Measurements from ENCODE around the gene ITPK1.

The ITPK1 gene

GRCh38 chr14:92985521-92985920, 130.2 kb downstream of the ITPK1 start:
- H3K4me3 ChIP-seq (ENCODE audit: low read depth, low read length), result no peak overlapping the region
- TF ChIP-seq CTCF (IDR thresholded peaks at IDR 0.05; ENCODE audit: insufficient read depth, low read depth, low read length, missing control alignments), result no peak
- no peak for DNase-seq (ENCODE audit: low read depth)

GRCh38 chr14:92984896-92985295, 130.8 kb downstream of the ITPK1 start:
- TF ChIP-seq CTCF (IDR thresholded peaks at IDR 0.05; ENCODE audit: insufficient read depth, low read depth, low read length, missing control alignments), result no peak
- no peak for DNase-seq (ENCODE audit: low read depth)
- no peak overlapping the region for H3K4me3 ChIP-seq (ENCODE audit: low read depth, low read length)

- DNase-seq (ENCODE audit: low read depth), result peak; percentile 31
- H3K4me3 ChIP-seq (ENCODE audit: low read depth, low read length), result no peak overlapping the region
- no peak for TF ChIP-seq CTCF (IDR thresholded peaks at IDR 0.05; ENCODE audit: insufficient read depth, low read depth, low read length, missing control alignments)
Measured at GRCh38 chr14:92984082-92984788, 131.5 kb downstream of the ITPK1 start.

GRCh38 chr14:92982956-92983355, 132.8 kb downstream of the ITPK1 start:
- H3K4me3 ChIP-seq (ENCODE audit: low read depth, low read length), result no peak overlapping the region
- no peak for DNase-seq (ENCODE audit: low read depth)
- no peak for TF ChIP-seq CTCF (IDR thresholded peaks at IDR 0.05; ENCODE audit: insufficient read depth, low read depth, low read length, missing control alignments)

GRCh38 chr14:92981726-92982125, 134.0 kb downstream of the ITPK1 start:
- no peak overlapping the region for H3K4me3 ChIP-seq (ENCODE audit: low read depth, low read length)
- DNase-seq (ENCODE audit: low read depth), result no peak
- no peak for TF ChIP-seq CTCF (IDR thresholded peaks at IDR 0.05; ENCODE audit: insufficient read depth, low read depth, low read length, missing control alignments)

- H3K4me3 ChIP-seq (ENCODE audit: low read depth, low read length), result no peak overlapping the region
- TF ChIP-seq CTCF (IDR thresholded peaks at IDR 0.05; ENCODE audit: insufficient read depth, low read depth, low read length, missing control alignments), result no peak
- DNase-seq (ENCODE audit: low read depth), result no peak
Measured at GRCh38 chr14:92980866-92981265, 134.9 kb downstream of the ITPK1 start.

Measured in GM12865 (cell line).